Choroid plexus epithelial cell (primary cell): ENCODE results near the gene FOXO6.
A peak's percentile ranks its signal among the peaks of the same experiment; 100 is the strongest.

Source experiments
- DNase-seq: peaks from one replicate; pipeline ENCODE4 v3.0.0-alpha.2; 2010; ENCODE audit warnings: low read depth
- H3K4me3 ChIP-seq: 2 replicates; pipeline ENCODE4 v1.5.1; 2011; ENCODE audit warnings: low read depth, mild to moderate bottlenecking, control low read depth, low read length, moderate library complexity
- TF ChIP-seq, protein P1 (sequence below): conservative IDR thresholded peaks from 2 replicates; pipeline ENCODE4 v1.5.1; 2011; ENCODE audit warnings: low read depth, mild to moderate bottlenecking, control low read depth, inconsistent platforms, low read length, moderate library complexity

Gene FOXO6

GRCh38 chr1:41414716-41415306 is 53.6 kb downstream of the FOXO6 start:
- no peak for DNase-seq
- TF ChIP-seq, protein P1, sequence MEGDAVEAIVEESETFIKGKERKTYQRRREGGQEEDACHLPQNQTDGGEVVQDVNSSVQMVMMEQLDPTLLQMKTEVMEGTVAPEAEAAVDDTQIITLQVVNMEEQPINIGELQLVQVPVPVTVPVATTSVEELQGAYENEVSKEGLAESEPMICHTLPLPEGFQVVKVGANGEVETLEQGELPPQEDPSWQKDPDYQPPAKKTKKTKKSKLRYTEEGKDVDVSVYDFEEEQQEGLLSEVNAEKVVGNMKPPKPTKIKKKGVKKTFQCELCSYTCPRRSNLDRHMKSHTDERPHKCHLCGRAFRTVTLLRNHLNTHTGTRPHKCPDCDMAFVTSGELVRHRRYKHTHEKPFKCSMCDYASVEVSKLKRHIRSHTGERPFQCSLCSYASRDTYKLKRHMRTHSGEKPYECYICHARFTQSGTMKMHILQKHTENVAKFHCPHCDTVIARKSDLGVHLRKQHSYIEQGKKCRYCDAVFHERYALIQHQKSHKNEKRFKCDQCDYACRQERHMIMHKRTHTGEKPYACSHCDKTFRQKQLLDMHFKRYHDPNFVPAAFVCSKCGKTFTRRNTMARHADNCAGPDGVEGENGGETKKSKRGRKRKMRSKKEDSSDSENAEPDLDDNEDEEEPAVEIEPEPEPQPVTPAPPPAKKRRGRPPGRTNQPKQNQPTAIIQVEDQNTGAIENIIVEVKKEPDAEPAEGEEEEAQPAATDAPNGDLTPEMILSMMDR = no peak

DNA sequence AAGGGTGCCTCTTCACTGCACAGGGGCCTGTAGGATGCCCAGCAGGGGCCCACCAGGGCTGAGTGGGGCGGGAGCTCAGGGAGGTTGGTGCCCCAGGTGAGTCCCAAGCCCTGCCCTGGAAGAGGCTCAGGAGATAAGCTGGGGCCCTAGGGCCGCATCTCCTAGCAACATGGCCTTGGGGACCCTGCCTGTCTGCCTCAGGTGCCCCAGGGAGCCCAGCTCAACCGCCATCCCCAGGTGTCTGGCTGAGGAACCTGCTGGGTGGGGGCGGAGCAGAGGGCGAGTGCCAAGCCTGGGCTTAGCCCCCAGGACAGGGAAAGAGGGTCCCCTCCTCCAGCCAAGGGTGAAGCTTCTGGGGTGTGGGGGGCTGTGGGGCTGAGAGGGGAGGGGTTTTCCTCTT is 54.8 kb downstream of the FOXO6 start:
- DNase-seq = no peak
- TF ChIP-seq, protein P1 = no peak
- H3K4me3 ChIP-seq = no peak overlapping the region

More at GRCh38 chr1:41414716-41415306, 53.6 kb downstream of the FOXO6 start:
- no peak overlapping the region for H3K4me3 ChIP-seq

GRCh38 chr1:41416552-41417334 is 55.5 kb downstream of the FOXO6 start:
- no peak overlapping the region for H3K4me3 ChIP-seq
- DNase-seq = peak; percentile 78
- TF ChIP-seq, protein P1 = peak; percentile 97

DNA sequence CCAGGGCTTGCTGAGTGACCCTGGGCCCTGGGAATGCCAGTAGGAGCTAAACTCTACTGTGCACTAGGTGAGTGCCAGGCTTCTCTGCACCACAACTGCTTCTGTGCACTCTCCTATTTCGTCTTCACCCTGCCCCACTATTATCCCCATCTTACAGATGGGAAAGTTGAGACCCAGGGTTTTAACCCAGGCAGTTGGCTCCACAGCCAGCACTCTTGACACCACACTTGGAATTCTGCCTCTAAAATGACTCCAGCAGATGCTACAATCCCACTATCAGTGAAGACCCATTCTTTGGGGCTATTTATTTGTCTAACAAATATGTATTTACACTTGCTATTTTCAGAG is 56.1 kb downstream of the FOXO6 start:
- H3K4me3 ChIP-seq = no peak overlapping the region
- DNase-seq = no peak
- TF ChIP-seq, protein P1 = no peak

- H3K4me3 ChIP-seq = no peak overlapping the region
- TF ChIP-seq, protein P1 = no peak
- no peak for DNase-seq
Observed at GRCh38 chr1:41417746-41418145, 56.5 kb downstream of the FOXO6 start.

GRCh38 chr1:41418857-41419583 is 57.8 kb downstream of the FOXO6 start:
- H3K4me3 ChIP-seq = no peak overlapping the region
- DNase-seq = peak; percentile 69
- TF ChIP-seq, protein P1 = no peak
